Osteocyte (in vitro differentiated cells): ENCODE data around the gene CALM1. TPM values are rescaled to one million over a fixed set of nuclear protein-coding genes. Genes with fewer than 3 reads are reported as not detected.

Experiments used
- DNase-seq: peaks from one replicate; pipeline ENCODE4 v3.0.0; 2021; ENCODE audit warnings: mixed read lengths; ENCODE audit not compliant: unreplicated experiment; ENCODE audit errors: extremely low spot score
- H3K27ac Mint-ChIP-seq: one replicate; pipeline ENCODE4 v1.8.0; 2021; ENCODE audit warnings: mild to moderate bottlenecking, mixed read lengths; ENCODE audit not compliant: unreplicated experiment
- H3K27me3 Mint-ChIP-seq: one replicate; pipeline ENCODE4 v1.8.0; 2021; ENCODE audit warnings: mixed read lengths; ENCODE audit not compliant: unreplicated experiment
- H3K36me3 Mint-ChIP-seq: one replicate; pipeline ENCODE4 v1.8.0; 2021; ENCODE audit warnings: mixed read lengths; ENCODE audit not compliant: unreplicated experiment
- H3K4me1 Mint-ChIP-seq: one replicate; pipeline ENCODE4 v1.8.0; 2021; ENCODE audit warnings: mixed read lengths; ENCODE audit not compliant: unreplicated experiment
- H3K4me3 Mint-ChIP-seq: one replicate; pipeline ENCODE4 v1.8.0; 2021; ENCODE audit warnings: mild to moderate bottlenecking, moderate library complexity, mixed read lengths; ENCODE audit not compliant: unreplicated experiment
- H3K9me3 Mint-ChIP-seq: one replicate; pipeline ENCODE4 v1.8.0; 2021; ENCODE audit warnings: mixed read lengths; ENCODE audit not compliant: unreplicated experiment
- CTCF ChIP-seq: fragments of 200-600 bp; sonication (generic); IDR thresholded peaks from 2 replicates; pipeline ENCODE4 v1.5.0; 2021; ENCODE audit warnings: antibody characterized with exemption, mild to moderate bottlenecking, moderate library complexity
- total RNA-seq: library from RNA; stranded (reverse); gene quantifications from 2 replicates; pipeline ENCODE4 v1.2.1, GENCODE V29; 2021

Gene CALM1
- total RNA-seq, 1 donor from 2014 or later: 199 TPM

- Mint-ChIP-seq H3K36me3 (no peaks in the 10 kb centered on the region), H3K27ac (no peak overlapping the region), H3K27me3 (peaks cover 27% of the 10 kb centered on the region), H3K4me3 (no peak overlapping the region), H3K9me3 (no peaks in the 10 kb centered on the region), H3K4me1 (no peaks in the 10 kb centered on the region)
- TF ChIP-seq CTCF: no peak
- no peak for DNase-seq
These were observed 34.3 kb upstream of the CALM1 start for GRCh38 chr14:90362558-90362896.

- H3K36me3 Mint-ChIP-seq: no peaks in the 10 kb centered on the region
These were observed 27.7 kb upstream of the CALM1 start for GRCh38 chr14:90368946-90369721.

GRCh38 chr14:90373887-90374286 lies 22.9 kb upstream of the CALM1 start:
- H3K36me3 Mint-ChIP-seq: no peaks in the 10 kb centered on the region
- no peak for TF ChIP-seq CTCF
- DNase-seq: no peak
- no peaks in the 10 kb centered on the region for H3K9me3 Mint-ChIP-seq
- H3K27me3 Mint-ChIP-seq: peaks cover 4% of the 10 kb centered on the region
- no peak overlapping the region for H3K4me3 Mint-ChIP-seq
- no peak overlapping the region for H3K27ac Mint-ChIP-seq
- H3K4me1 Mint-ChIP-seq: no peaks in the 10 kb centered on the region

More at GRCh38 chr14:90368946-90369721, 27.7 kb upstream of the CALM1 start:
- Mint-ChIP-seq H3K27me3 (peaks cover 13% of the 10 kb centered on the region), H3K4me3 (no peak overlapping the region), H3K9me3 (no peaks in the 10 kb centered on the region), H3K4me1 (no peaks in the 10 kb centered on the region), H3K27ac (no peak overlapping the region)
- peak; percentile 9 for TF ChIP-seq CTCF
- no peak for DNase-seq

GRCh38 chr14:90374813-90375212 lies 22.0 kb upstream of the CALM1 start:
- no peak overlapping the region for H3K4me3 Mint-ChIP-seq
- no peaks in the 10 kb centered on the region for H3K36me3 Mint-ChIP-seq
- DNase-seq: no peak
- H3K9me3 Mint-ChIP-seq: no peaks in the 10 kb centered on the region
- peaks cover 4% of the 10 kb centered on the region for H3K27me3 Mint-ChIP-seq
- H3K4me1 Mint-ChIP-seq: no peaks in the 10 kb centered on the region
- no peak overlapping the region for H3K27ac Mint-ChIP-seq
- TF ChIP-seq CTCF: no peak

GRCh38 chr14:90375934-90376333 lies 20.9 kb upstream of the CALM1 start:
- Mint-ChIP-seq H3K27me3 (peaks cover 4% of the 10 kb centered on the region), H3K36me3 (no peaks in the 10 kb centered on the region), H3K27ac (no peak overlapping the region), H3K9me3 (no peaks in the 10 kb centered on the region), H3K4me1 (no peaks in the 10 kb centered on the region), H3K4me3 (no peak overlapping the region)
- no peak for DNase-seq
- no peak for TF ChIP-seq CTCF
